ENCODE data around the gene CYFIP1. TPM values are rescaled to one million over a fixed set of nuclear protein-coding genes. Genes with fewer than 3 reads are reported as not detected.

The CYFIP1 gene
- total and polyA plus RNA-seq, 4 donors, result 27.0 to 136 (median 86.7) TPM

DNA sequence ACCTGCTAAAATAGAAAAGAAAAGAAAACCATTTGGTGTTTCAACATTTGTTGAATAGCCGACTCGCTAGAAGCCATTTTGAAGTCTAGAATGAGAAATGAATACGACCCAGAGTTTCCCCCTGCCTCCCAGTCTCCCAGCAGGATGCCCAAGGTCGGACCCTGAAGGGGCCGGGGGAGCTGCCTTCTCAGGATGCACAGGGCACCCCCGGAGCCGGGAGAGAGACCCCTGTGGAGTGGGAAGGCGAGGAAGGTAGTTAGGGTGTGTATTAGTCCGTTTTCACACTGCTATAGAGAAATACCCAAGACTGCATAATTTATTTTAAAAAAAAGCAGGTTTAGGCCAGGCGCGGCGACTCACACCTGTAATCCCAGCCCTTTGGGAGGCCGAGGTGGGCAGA lies 97.0 kb downstream of the CYFIP1 start:
- Histone ChIP-seq H3K9ac (ENCODE audit: insufficient read depth in 1 of 2, low read length in 2 of 2) (no peak overlapping the region), H3K9me3 (ENCODE audit: control insufficient read depth in 4 of 4, insufficient read depth in 3 of 4, low read length in 3 of 4) (no peaks in the 10 kb centered on the region), H3K27me3 (ENCODE audit: control insufficient read depth in 3 of 3, insufficient read depth in 3 of 3, low read length in 2 of 3) (no peaks in the 10 kb centered on the region), H3K4me1 (ENCODE audit: control insufficient read depth in 5 of 5, insufficient read depth in 5 of 5, low read length in 5 of 5) (no peaks in the 10 kb centered on the region), H3K27ac (ENCODE audit: low read depth in 1 of 2, low read length in 1 of 2) (no peak overlapping the region), H3K4me3 (no peak overlapping the region), H3K36me3 (ENCODE audit: control insufficient read depth in 4 of 4, insufficient read depth in 4 of 4, low read length in 4 of 4) (peaks cover 12 to 40% (median 27%) of the 10 kb centered on the region in 4 donors)
- DNase-seq (no peak), ATAC-seq (ENCODE audit: insufficient read depth, low FRiP score) (no peak)
- TF ChIP-seq, protein P1, sequence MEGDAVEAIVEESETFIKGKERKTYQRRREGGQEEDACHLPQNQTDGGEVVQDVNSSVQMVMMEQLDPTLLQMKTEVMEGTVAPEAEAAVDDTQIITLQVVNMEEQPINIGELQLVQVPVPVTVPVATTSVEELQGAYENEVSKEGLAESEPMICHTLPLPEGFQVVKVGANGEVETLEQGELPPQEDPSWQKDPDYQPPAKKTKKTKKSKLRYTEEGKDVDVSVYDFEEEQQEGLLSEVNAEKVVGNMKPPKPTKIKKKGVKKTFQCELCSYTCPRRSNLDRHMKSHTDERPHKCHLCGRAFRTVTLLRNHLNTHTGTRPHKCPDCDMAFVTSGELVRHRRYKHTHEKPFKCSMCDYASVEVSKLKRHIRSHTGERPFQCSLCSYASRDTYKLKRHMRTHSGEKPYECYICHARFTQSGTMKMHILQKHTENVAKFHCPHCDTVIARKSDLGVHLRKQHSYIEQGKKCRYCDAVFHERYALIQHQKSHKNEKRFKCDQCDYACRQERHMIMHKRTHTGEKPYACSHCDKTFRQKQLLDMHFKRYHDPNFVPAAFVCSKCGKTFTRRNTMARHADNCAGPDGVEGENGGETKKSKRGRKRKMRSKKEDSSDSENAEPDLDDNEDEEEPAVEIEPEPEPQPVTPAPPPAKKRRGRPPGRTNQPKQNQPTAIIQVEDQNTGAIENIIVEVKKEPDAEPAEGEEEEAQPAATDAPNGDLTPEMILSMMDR (IDR thresholded peaks at IDR 0.05; ENCODE audit: control extremely low read depth, extremely low read depth), result no peak
- WGBS, 2 donors, result 95 to 97% methylated on average over 13 of the region's 13 CpGs

DNA sequence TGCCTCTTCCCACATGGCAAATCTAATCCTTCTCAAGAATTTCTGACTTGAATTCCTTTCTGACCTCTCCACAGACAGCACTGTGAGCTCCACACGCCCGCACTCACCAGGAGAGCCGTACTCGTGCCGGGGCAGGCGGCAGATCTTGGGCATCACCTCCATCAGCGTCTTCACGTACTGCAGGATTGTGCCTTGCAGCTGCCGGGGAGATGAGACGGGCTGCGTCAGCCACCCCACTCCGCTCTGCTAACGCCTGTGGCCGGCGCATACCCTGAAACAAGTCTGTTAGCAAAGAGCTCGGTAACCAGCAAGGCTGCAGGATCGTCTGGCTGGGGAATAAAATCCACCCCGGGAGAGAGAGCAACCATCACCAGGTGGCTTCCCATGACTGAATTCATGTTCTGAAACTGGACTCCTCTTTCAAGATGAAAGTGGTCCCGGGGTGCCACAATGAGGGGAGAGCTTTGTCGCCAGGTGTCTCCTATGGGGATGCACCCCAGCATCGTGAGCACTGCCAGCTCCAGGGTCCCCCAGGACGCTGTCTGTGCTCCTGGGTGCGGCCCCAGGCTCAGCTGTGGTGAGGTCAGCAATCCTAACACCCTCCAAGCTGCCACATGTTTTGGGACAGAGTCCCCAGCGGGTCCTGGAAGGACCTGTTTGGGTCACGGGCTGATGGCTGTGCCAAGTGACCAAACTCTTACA lies 98.3 kb downstream of the CYFIP1 start:
- H3K4me3 ChIP-seq, result no peak overlapping the region
- TF ChIP-seq, protein P1 (IDR thresholded peaks at IDR 0.05; ENCODE audit: control extremely low read depth, extremely low read depth), result no peak
- H3K4me1 ChIP-seq (ENCODE audit: control insufficient read depth in 5 of 5, insufficient read depth in 5 of 5, low read length in 5 of 5), result no peaks in the 10 kb centered on the region
- DNase-seq (no peak), ATAC-seq (ENCODE audit: insufficient read depth, low FRiP score) (no peak)
- no peaks in the 10 kb centered on the region for H3K27me3 ChIP-seq (ENCODE audit: control insufficient read depth in 3 of 3, insufficient read depth in 3 of 3, low read length in 2 of 3)
- no peaks in the 10 kb centered on the region for H3K9me3 ChIP-seq (ENCODE audit: control insufficient read depth in 4 of 4, insufficient read depth in 3 of 4, low read length in 3 of 4)
- peaks cover 12 to 44% (median 28%) of the 10 kb centered on the region in 4 donors for H3K36me3 ChIP-seq (ENCODE audit: control insufficient read depth in 4 of 4, insufficient read depth in 4 of 4, low read length in 4 of 4)
- no peak overlapping the region for H3K9ac ChIP-seq (ENCODE audit: insufficient read depth in 1 of 2, low read length in 2 of 2)
- 96 to 98% methylated on average over 25 of the region's 25 CpGs for WGBS, 2 donors
- no peak overlapping the region for H3K27ac ChIP-seq (ENCODE audit: low read depth in 1 of 2, low read length in 1 of 2)

DNA sequence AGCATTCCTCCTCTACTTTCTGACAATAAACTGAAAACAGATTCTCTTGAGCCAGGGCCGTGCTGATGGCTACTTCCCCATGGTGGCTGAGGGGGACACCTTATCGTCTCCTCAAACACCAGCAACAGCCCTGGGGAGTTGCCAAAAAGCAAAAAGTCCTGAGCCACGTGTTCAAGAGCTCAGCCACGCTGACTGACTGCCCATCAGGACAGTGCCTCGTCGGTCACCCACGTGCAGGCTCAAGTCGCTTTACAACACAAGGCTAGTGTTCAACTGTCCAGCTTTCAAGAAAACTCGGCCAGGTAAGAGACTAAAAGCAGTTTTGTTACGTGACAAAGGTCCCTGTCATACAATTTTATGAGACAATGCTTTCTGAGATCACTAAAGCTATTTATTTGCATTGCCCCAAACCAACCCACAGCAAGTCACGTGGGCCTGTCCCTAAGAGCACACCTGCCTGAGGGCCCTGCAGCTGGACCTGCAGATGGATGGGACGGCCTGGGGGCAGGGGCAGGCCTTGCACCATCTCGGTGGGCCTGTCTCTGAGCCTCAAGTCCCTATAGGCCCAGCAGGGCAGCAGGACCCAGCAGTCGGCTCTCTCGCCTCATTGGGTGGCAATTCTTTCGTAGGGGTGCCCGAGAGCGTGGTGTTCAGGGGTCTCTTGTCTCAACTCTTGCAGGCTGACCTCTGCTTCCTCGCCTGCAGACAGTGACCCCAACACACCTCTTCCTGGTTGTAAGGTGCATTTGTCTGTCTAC lies 99.0 kb downstream of the CYFIP1 start:
- no peaks in the 10 kb centered on the region for H3K4me1 ChIP-seq (ENCODE audit: control insufficient read depth in 5 of 5, insufficient read depth in 5 of 5, low read length in 5 of 5)
- no peak overlapping the region for H3K4me3 ChIP-seq
- no peak for ATAC-seq (ENCODE audit: insufficient read depth, low FRiP score)
- no peaks in the 10 kb centered on the region for H3K9me3 ChIP-seq (ENCODE audit: control insufficient read depth in 4 of 4, insufficient read depth in 3 of 4, low read length in 3 of 4)
- H3K9ac ChIP-seq (ENCODE audit: insufficient read depth in 1 of 2, low read length in 2 of 2), result no peak overlapping the region
- H3K27ac ChIP-seq (ENCODE audit: low read depth in 1 of 2, low read length in 1 of 2), result no peak overlapping the region
- H3K27me3 ChIP-seq (ENCODE audit: control insufficient read depth in 3 of 3, insufficient read depth in 3 of 3, low read length in 2 of 3), result no peaks in the 10 kb centered on the region
- peaks cover 13 to 47% (median 30%) of the 10 kb centered on the region in 4 donors for H3K36me3 ChIP-seq (ENCODE audit: control insufficient read depth in 4 of 4, insufficient read depth in 4 of 4, low read length in 4 of 4)
- TF ChIP-seq, protein P1 (IDR thresholded peaks at IDR 0.05; ENCODE audit: control extremely low read depth, extremely low read depth), result no peak
- WGBS, 2 donors, result 92 to 95% methylated on average over 19 of the region's 19 CpGs
- DNase-seq, result no peak
